ENCODE data around the gene GPR171. TPM values are rescaled to one million over a fixed set of nuclear protein-coding genes. Genes with fewer than 3 reads are reported as not detected.
"Not testable (repeated sequence)": the region's sequence is repeated elsewhere in the genome, so short reads cannot be mapped to it uniquely, and the experiment has no call there.

GPR171 gene
- total RNA-seq = under 0.01 TPM

GRCh38 chr3:151203051-151203420 lies at the start of gene GPR171:
TSS of gene GPR171 (minus strand) at chr3:151203216. CDS start at chr3:151199386, 3,830 bp downstream.
- DNase-seq (ENCODE audit: low read depth in 2 of 3, low spot score in 2 of 3) = peak in 2 of 3 donors; percentile 20 to 39

- DNase-seq (ENCODE audit: low read depth in 2 of 3, low spot score in 2 of 3) = no peak
Measured at GRCh38 chr3:151248772-151249337, 45.8 kb upstream of the GPR171 start.

GRCh38 chr3:151242006-151242405 lies 39.0 kb upstream of the GPR171 start:
- not testable (repeated sequence) for DNase-seq (ENCODE audit: low read depth in 2 of 3, low spot score in 2 of 3)

GRCh38 chr3:151236736-151237135 lies 33.7 kb upstream of the GPR171 start:
- DNase-seq (ENCODE audit: low read depth in 2 of 3, low spot score in 2 of 3) = peak in 1 of 3 donors; percentile 19

GRCh38 chr3:151236316-151236715 lies 33.3 kb upstream of the GPR171 start:
- DNase-seq (ENCODE audit: low read depth in 2 of 3, low spot score in 2 of 3) = no peak

GRCh38 chr3:151234825-151235224 lies 31.8 kb upstream of the GPR171 start:
- no peak for DNase-seq (ENCODE audit: low read depth in 2 of 3, low spot score in 2 of 3)

- DNase-seq (ENCODE audit: low read depth in 2 of 3, low spot score in 2 of 3) = no peak
Measured at GRCh38 chr3:151232991-151233390, 30.0 kb upstream of the GPR171 start.

GRCh38 chr3:151232403-151232802 lies 29.4 kb upstream of the GPR171 start:
- not testable (repeated sequence) for DNase-seq (ENCODE audit: low read depth in 2 of 3, low spot score in 2 of 3)

- DNase-seq (ENCODE audit: low read depth in 2 of 3, low spot score in 2 of 3) = peak in 2 of 3 donors; percentile 53 to 64
Measured at GRCh38 chr3:151230646-151231045, 27.6 kb upstream of the GPR171 start.

GRCh38 chr3:151228666-151229040 lies 25.6 kb upstream of the GPR171 start:
- no peak for DNase-seq (ENCODE audit: low read depth in 2 of 3, low spot score in 2 of 3)

- DNase-seq (ENCODE audit: low read depth in 2 of 3, low spot score in 2 of 3) = peak; percentile 62 to 92 (median 82)
Measured at GRCh38 chr3:151227807-151228665, 25.0 kb upstream of the GPR171 start.

- no peak for DNase-seq (ENCODE audit: low read depth in 2 of 3, low spot score in 2 of 3)
Measured at GRCh38 chr3:151227266-151227806, 24.3 kb upstream of the GPR171 start.

- no peak for DNase-seq (ENCODE audit: low read depth in 2 of 3, low spot score in 2 of 3)
Measured at GRCh38 chr3:151226825-151227224, 23.8 kb upstream of the GPR171 start.

GRCh38 chr3:151226088-151226563 lies 23.1 kb upstream of the GPR171 start:
- peak in 1 of 3 donors; percentile 13 for DNase-seq (ENCODE audit: low read depth in 2 of 3, low spot score in 2 of 3)

GRCh38 chr3:151225040-151225975 lies 22.3 kb upstream of the GPR171 start:
- DNase-seq (ENCODE audit: low read depth in 2 of 3, low spot score in 2 of 3) = peak in 1 of 3 donors; percentile 52

GRCh38 chr3:151224268-151224866 lies 21.4 kb upstream of the GPR171 start:
- no peak for DNase-seq (ENCODE audit: low read depth in 2 of 3, low spot score in 2 of 3)

- DNase-seq (ENCODE audit: low read depth in 2 of 3, low spot score in 2 of 3) = no peak
Measured at GRCh38 chr3:151219056-151219455, 16.0 kb upstream of the GPR171 start.

- no peak for DNase-seq (ENCODE audit: low read depth in 2 of 3, low spot score in 2 of 3)
Measured at GRCh38 chr3:151218136-151218535, 15.1 kb upstream of the GPR171 start.

GRCh38 chr3:151216641-151217607 lies 13.9 kb upstream of the GPR171 start:
- DNase-seq (ENCODE audit: low read depth in 2 of 3, low spot score in 2 of 3) = no peak

All from hematopoietic multipotent progenitor cell (in vitro differentiated cells).